Measurements from ENCODE around the gene NBL1. TPM values are rescaled to one million over a fixed set of nuclear protein-coding genes. Genes with fewer than 3 reads are reported as not detected.

NBL1 gene
- total and polyA plus RNA-seq, 4 donors: 0.72 to 4.4 (median 1.7) TPM

- TF ChIP-seq TAF1 (conservative IDR thresholded peaks at IDR 0.05): no peak
- no peak for TF ChIP-seq ATF3 (IDR thresholded peaks at IDR 0.05)
- no peak for TF ChIP-seq HNF4A (conservative IDR thresholded peaks at IDR 0.05)
- TF ChIP-seq EGR1 (IDR thresholded peaks at IDR 0.05; ENCODE audit: low read depth in 2 of 2): no peak
- no peak for TF ChIP-seq GABPA (IDR thresholded peaks at IDR 0.05 in 1 of 2, conservative IDR thresholded peaks at IDR 0.05 in 1 of 2)
- TF ChIP-seq JUND (IDR thresholded peaks at IDR 0.05): no peak
- no peak for TF ChIP-seq MAX (IDR thresholded peaks at IDR 0.05)
- TF ChIP-seq RAD21 (IDR thresholded peaks at IDR 0.05): no peak
- no peak for TF ChIP-seq NR2F2 (IDR thresholded peaks at IDR 0.05)
- TF ChIP-seq RXRA (IDR thresholded peaks at IDR 0.05): no peak
Observed at GRCh38 chr1:19689856-19690255, 45.7 kb downstream of the NBL1 start (continued).

GRCh38 chr1:19690342-19690741, 46.2 kb downstream of the NBL1 start:
- no peak overlapping the region for H3K9ac ChIP-seq (ENCODE audit: low read depth in 1 of 2, low read length in 2 of 2)
- H3K4me3 ChIP-seq (ENCODE audit: low read depth in 1 of 3, low read length in 3 of 3): no peak overlapping the region
- 97% methylated on average over 7 of the region's 7 CpGs for WGBS
- no peaks in the 10 kb centered on the region for H3K4me1 ChIP-seq (ENCODE audit: control insufficient read depth in 4 of 4, insufficient read depth in 4 of 4, low read length in 3 of 4)
- TF ChIP-seq RAD21 (IDR thresholded peaks at IDR 0.05) (no peak), CTCF (IDR thresholded peaks at IDR 0.05; ENCODE audit: low read depth, low read length, missing input control) (no peak), HNF4G (IDR thresholded peaks at IDR 0.05) (no peak), YY1 (IDR thresholded peaks at IDR 0.05) (no peak), ATF3 (IDR thresholded peaks at IDR 0.05) (no peak), FOXA2 (IDR thresholded peaks at IDR 0.05) (no peak), HNF4A (conservative IDR thresholded peaks at IDR 0.05) (no peak), RXRA (IDR thresholded peaks at IDR 0.05) (no peak), REST (IDR thresholded peaks at IDR 0.05) (no peak)
- no peak for DNase-seq (ENCODE audit: low spot score)
- no peak overlapping the region for H3K27ac ChIP-seq (ENCODE audit: low read depth in 1 of 2, low read length in 2 of 2)
- H3K36me3 ChIP-seq (ENCODE audit: control insufficient read depth in 4 of 4, insufficient read depth in 3 of 4, low read depth in 1 of 4, low read length in 3 of 4): peaks cover 0 to 26% (median 9%) of the 10 kb centered on the region in 4 donors
- H3K27me3 ChIP-seq (ENCODE audit: control insufficient read depth in 4 of 4, insufficient read depth in 4 of 4, low read length in 3 of 4): no peaks in the 10 kb centered on the region
- H3K9me3 ChIP-seq (ENCODE audit: control insufficient read depth in 4 of 4, low read length in 3 of 4): no peaks in the 10 kb centered on the region

- DNase-seq (ENCODE audit: low spot score): no peak
- 95% methylated on average over 14 of the region's 14 CpGs for WGBS
- TF ChIP-seq RXRA (IDR thresholded peaks at IDR 0.05) (no peak), ZBTB33 (IDR thresholded peaks at IDR 0.05) (no peak), CTCF (IDR thresholded peaks at IDR 0.05; ENCODE audit: low read depth, low read length, missing input control) (no peak), HNF4A (conservative IDR thresholded peaks at IDR 0.05) (no peak), HNF4G (IDR thresholded peaks at IDR 0.05) (no peak), FOXA1 (IDR thresholded peaks at IDR 0.05) (no peak), GABPA (IDR thresholded peaks at IDR 0.05 in 1 of 2, conservative IDR thresholded peaks at IDR 0.05 in 1 of 2) (no peak), RAD21 (IDR thresholded peaks at IDR 0.05) (no peak), ATF3 (IDR thresholded peaks at IDR 0.05) (no peak), EGR1 (IDR thresholded peaks at IDR 0.05; ENCODE audit: low read depth in 2 of 2) (no peak), YY1 (IDR thresholded peaks at IDR 0.05) (no peak), MAX (IDR thresholded peaks at IDR 0.05) (no peak), JUND (IDR thresholded peaks at IDR 0.05) (no peak), FOXA2 (IDR thresholded peaks at IDR 0.05) (no peak), SP1 (IDR thresholded peaks at IDR 0.05) (no peak), TAF1 (conservative IDR thresholded peaks at IDR 0.05) (no peak)
- H3K36me3 ChIP-seq (ENCODE audit: control insufficient read depth in 4 of 4, insufficient read depth in 3 of 4, low read depth in 1 of 4, low read length in 3 of 4): peaks cover 2 to 26% (median 7%) of the 10 kb centered on the region in 4 donors
- no peak overlapping the region for H3K9ac ChIP-seq (ENCODE audit: low read depth in 1 of 2, low read length in 2 of 2)
- no peaks in the 10 kb centered on the region for H3K27me3 ChIP-seq (ENCODE audit: control insufficient read depth in 4 of 4, insufficient read depth in 4 of 4, low read length in 3 of 4)
- H3K27ac ChIP-seq (ENCODE audit: low read depth in 1 of 2, low read length in 2 of 2): no peak overlapping the region
- H3K4me1 ChIP-seq (ENCODE audit: control insufficient read depth in 4 of 4, insufficient read depth in 4 of 4, low read length in 3 of 4): no peaks in the 10 kb centered on the region
- H3K9me3 ChIP-seq (ENCODE audit: control insufficient read depth in 4 of 4, low read length in 3 of 4): no peaks in the 10 kb centered on the region
- no peak overlapping the region for H3K4me3 ChIP-seq (ENCODE audit: low read depth in 1 of 3, low read length in 3 of 3)
Observed at GRCh38 chr1:19694298-19694697, 50.2 kb downstream of the NBL1 start.
